Brain microvascular endothelial cell (primary cell): Measurements from ENCODE around the gene MMGT1.

Experiments used
- DNase-seq: peaks from one replicate; pipeline ENCODE4 v3.0.0-alpha.2; 2020
- H3K27ac ChIP-seq: fragments of 250-450 bp; sonication (Bioruptor Pico); 2 replicates; pipeline ENCODE4 v1.5.1; 2020; ENCODE audit warnings: mild to moderate bottlenecking, moderate library complexity
- H3K27me3 ChIP-seq: fragments of 250-450 bp; sonication (Bioruptor Pico); replicated peaks from 2 replicates; pipeline ENCODE4 v1.5.1; 2020; ENCODE audit warnings: mild to moderate bottlenecking
- H3K36me3 ChIP-seq: fragments of 250-450 bp; sonication (Bioruptor Pico); replicated peaks from 2 replicates; pipeline ENCODE4 v1.5.1; 2020; ENCODE audit warnings: mild to moderate bottlenecking
- H3K4me3 ChIP-seq: 2 replicates; pipeline ENCODE4 v1.5.1; 2011; ENCODE audit warnings: low read depth, mild to moderate bottlenecking, control low read depth, low read length, moderate library complexity
- CTCF ChIP-seq: IDR thresholded peaks from 2 replicates; pipeline ENCODE4 v1.5.1; 2011; ENCODE audit warnings: low read depth, mild to moderate bottlenecking, moderate library complexity, low read length, control low read depth, inconsistent platforms; ENCODE audit errors: missing control alignments
- in situ Hi-C: cut with HindIII; loops from 2 replicates; pipeline ENCODE4 v1.10.0; 2017; ENCODE audit warnings: low sequenced_read_pairs, low pct_ligation_motif_present

The MMGT1 gene

GRCh38 chrX:135973548-135974278 is at the start of gene MMGT1:
Gene MMGT1 (minus strand): TSS chrX:135973988. CDS start chrX:135973675, 313 bp downstream.
- DNase-seq: peak; percentile 81
- Histone ChIP-seq H3K27me3 (no peaks in the 10 kb centered on the region), H3K4me3 (peak within 1 kb of the TSS; percentile 79), H3K27ac (peak within 1 kb of the TSS; percentile 94), H3K36me3 (no peaks in the 10 kb centered on the region)
- TF ChIP-seq CTCF: no peak
- in situ Hi-C loops: no loop called here

- TF ChIP-seq CTCF: no peak
- Histone ChIP-seq H3K27ac (no peak overlapping the region), H3K4me3 (no peak overlapping the region), H3K36me3 (no peaks in the 10 kb centered on the region), H3K27me3 (no peaks in the 10 kb centered on the region)
- DNase-seq: no peak
- in situ Hi-C loops: no loop called here
These were observed 48.1 kb upstream of the MMGT1 start for GRCh38 chrX:136021903-136022302.

GRCh38 chrX:136021160-136021559 is 47.4 kb upstream of the MMGT1 start:
- in situ Hi-C loops: no loop called here
- Histone ChIP-seq H3K27ac (no peak overlapping the region), H3K36me3 (no peaks in the 10 kb centered on the region), H3K27me3 (no peaks in the 10 kb centered on the region), H3K4me3 (no peak overlapping the region)
- no peak for TF ChIP-seq CTCF
- no peak for DNase-seq

GRCh38 chrX:136019226-136019625 is 45.4 kb upstream of the MMGT1 start:
- Histone ChIP-seq H3K27me3 (no peaks in the 10 kb centered on the region), H3K27ac (no peak overlapping the region), H3K36me3 (no peaks in the 10 kb centered on the region), H3K4me3 (no peak overlapping the region)
- DNase-seq: no peak
- in situ Hi-C loops: no loop called here
- no peak for TF ChIP-seq CTCF

DNA sequence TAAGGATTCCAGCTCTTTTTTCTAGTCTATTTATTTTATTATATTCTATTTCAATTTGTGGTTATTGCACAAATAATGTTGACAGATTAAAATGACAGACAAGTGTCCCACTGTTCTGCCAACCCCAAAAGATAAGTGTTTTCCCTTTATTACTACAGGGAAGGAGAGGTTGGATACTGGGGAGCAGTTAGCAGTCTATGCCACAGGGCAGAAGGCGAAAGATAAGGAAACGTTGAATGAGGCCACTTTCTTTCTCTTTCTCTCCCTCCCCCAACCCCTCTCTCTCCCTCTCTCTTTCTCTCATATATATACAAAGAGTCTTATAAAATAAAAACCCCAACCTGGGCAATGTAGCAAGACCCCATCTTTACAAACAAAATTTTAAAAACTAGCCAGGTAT is 43.1 kb upstream of the MMGT1 start:
- Histone ChIP-seq H3K27me3 (no peaks in the 10 kb centered on the region), H3K27ac (no peak overlapping the region), H3K36me3 (no peaks in the 10 kb centered on the region), H3K4me3 (no peak overlapping the region)
- no peak for DNase-seq
- in situ Hi-C loops: no loop called here
- TF ChIP-seq CTCF: no peak

DNA sequence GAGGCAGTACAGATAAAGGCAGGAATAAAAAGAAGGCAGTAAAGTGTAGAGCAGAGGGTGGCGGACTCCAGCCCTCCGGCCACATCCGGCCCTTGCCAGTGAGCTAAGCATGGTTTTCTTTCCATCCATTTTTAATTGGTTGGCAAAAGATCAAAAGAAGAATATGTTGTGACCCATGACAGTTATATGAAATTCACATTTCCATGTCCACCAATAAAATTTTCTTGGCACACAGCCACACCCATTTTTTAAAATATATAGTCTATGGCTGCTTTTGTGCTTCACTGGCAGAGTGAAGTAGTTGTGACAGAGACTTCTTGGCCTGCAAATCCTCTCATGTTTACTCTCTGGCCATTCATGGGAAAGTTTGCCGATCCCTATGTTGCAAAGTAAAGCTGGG is 41.2 kb upstream of the MMGT1 start:
- no peak for TF ChIP-seq CTCF
- H3K27me3 ChIP-seq: no peaks in the 10 kb centered on the region
- in situ Hi-C loops: no loop called here
- no peak for DNase-seq
- H3K27ac ChIP-seq: no peak overlapping the region
- H3K36me3 ChIP-seq: no peaks in the 10 kb centered on the region
- no peak overlapping the region for H3K4me3 ChIP-seq
